Pancreas (tissue), 10 donors: Measurements from ENCODE around the gene ZNF423. TPM values are rescaled to one million over a fixed set of nuclear protein-coding genes. Genes with fewer than 3 reads are reported as not detected.

Experiments
- ATAC-seq, 4 donors: fragments of 200-7000 bp; cut with Tn5 transposase; one replicate each; pipeline versions ENCODE4 v1.8.0 to v1.9.1; 2020; ENCODE audit warnings: mild to moderate bottlenecking in 4 of 4, moderate library complexity in 4 of 4
- DNase-seq, 6 donors: peaks; one replicate each; pipeline ENCODE4 v3.0.0-alpha.2; 2020
- FAIRE-seq: peaks from 2 replicates; lab custom pipeline; 2012; peaks lifted over from hg19 to GRCh38; lab: Jason Lieb, UNC
- H3K27ac ChIP-seq, 4 donors: fragments of 200-600 bp; sonication (generic); 1 replicate in 3 of 4; 2 replicates in 1 of 4; pipeline versions ENCODE4 v1.5.0 to v1.8.0; 2020
- H3K27me3 ChIP-seq, 4 donors: fragments of 200-600 bp; one replicate each; pipeline ENCODE4 v1.8.0; 2021
- H3K36me3 ChIP-seq, 3 donors: fragments of 200-600 bp; sonication (generic) in 1 of 3; one replicate each; pipeline versions ENCODE4 v1.5.0 to v1.8.0; 2020 to 2021
- H3K4me1 ChIP-seq, 3 donors: fragments of 200-600 bp; one replicate each; pipeline ENCODE4 v1.8.0; 2021
- H3K4me3 ChIP-seq, 4 donors: fragments of 200-600 bp; sonication (generic) in 2 of 4; one replicate each; pipeline versions ENCODE4 v1.5.0 to v1.8.0; 2020 to 2021
- H3K9me3 ChIP-seq, 4 donors: fragments of 200-600 bp; one replicate each; pipeline ENCODE4 v1.8.0; 2021
- WGBS, 2 donors: extraction: QIAGEN DNeasy Blood & Tissue Kit; methylation state at CpG; one replicate each; pipeline ENCODE4 v1.1.7; 2013; 5-methylcytosine and 5-hydroxymethylcytosine counted together
- intact Hi-C, 3 donors: fragments of 100-400 bp; cut with DNase I; formaldehyde crosslinking; loops; one replicate each; pipeline versions ENCODE4 v1.11.1 to v1.14.2; 2022
- polyA plus RNA-seq, 2 donors: library from polyadenylated mRNA; stranded (reverse); fragments of 200-250 nt; gene quantifications; one replicate each; pipeline ENCODE4 v1.2.3, GENCODE V29; 2013
- total RNA-seq, 6 donors: library from RNA; stranded (reverse); fragmentation: NEBNext Ultra II Directional in 4 of 6; extraction: Animal tissue kit (Norgen Biotek cat#: 25700) in 4 of 6; gene quantifications; one replicate each; pipeline versions ENCODE4 v1.2.1 to v1.2.4, GENCODE V29; 2021 to 2023
- TF ChIP-seq, protein P1 (sequence below), 4 donors: fragments of 200-600 bp; sonication (generic) in 3 of 4; IDR thresholded peaks; one replicate each; pipeline versions ENCODE4 v1.5.0 to v1.8.0; 2021; ENCODE audit warnings: antibody characterized with exemption in 4 of 4
- donor health status: healthy with polysubstance abuse.
- donor health status: DM: no; HTN: no; CAD: no; lungs with moderate emphysema.
- donor health status: DM: no; HTN: no; CAD: no.
- donor health status: control.
- donor health status: control.
- donor health status: Bipolar disorder and iron deficiency.
- donor health status: DM: yes; HTN: yes; CAD: no.
- donor health status: DM: no; HTN: no; CAD: no.
- donor health status: DM: no; HTN: no; CAD: no.
- donor health status: DM: yes; HTN: yes; CAD: no.

Gene ZNF423
- total and polyA plus RNA-seq, 8 donors: 0.61 to 5.1 (median 3.0) TPM

GRCh38 chr16:49532873-49533272 lies 323.0 kb downstream of the ZNF423 start:
- no peaks in the 10 kb centered on the region for H3K9me3 ChIP-seq
- no peak overlapping the region for H3K4me3 ChIP-seq
- ATAC-seq: no peak
- whole genome bisulfite sequencing, 2 donors: 92 to 94% methylated on average over 15 of the region's 15 CpGs
- H3K27me3 ChIP-seq: no peaks in the 10 kb centered on the region
- no peak for FAIRE-seq
- no peak for DNase-seq
- TF ChIP-seq, protein P1, sequence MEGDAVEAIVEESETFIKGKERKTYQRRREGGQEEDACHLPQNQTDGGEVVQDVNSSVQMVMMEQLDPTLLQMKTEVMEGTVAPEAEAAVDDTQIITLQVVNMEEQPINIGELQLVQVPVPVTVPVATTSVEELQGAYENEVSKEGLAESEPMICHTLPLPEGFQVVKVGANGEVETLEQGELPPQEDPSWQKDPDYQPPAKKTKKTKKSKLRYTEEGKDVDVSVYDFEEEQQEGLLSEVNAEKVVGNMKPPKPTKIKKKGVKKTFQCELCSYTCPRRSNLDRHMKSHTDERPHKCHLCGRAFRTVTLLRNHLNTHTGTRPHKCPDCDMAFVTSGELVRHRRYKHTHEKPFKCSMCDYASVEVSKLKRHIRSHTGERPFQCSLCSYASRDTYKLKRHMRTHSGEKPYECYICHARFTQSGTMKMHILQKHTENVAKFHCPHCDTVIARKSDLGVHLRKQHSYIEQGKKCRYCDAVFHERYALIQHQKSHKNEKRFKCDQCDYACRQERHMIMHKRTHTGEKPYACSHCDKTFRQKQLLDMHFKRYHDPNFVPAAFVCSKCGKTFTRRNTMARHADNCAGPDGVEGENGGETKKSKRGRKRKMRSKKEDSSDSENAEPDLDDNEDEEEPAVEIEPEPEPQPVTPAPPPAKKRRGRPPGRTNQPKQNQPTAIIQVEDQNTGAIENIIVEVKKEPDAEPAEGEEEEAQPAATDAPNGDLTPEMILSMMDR (IDR thresholded peaks at IDR 0.05): no peak
- intact Hi-C loops: no loop called here
- no peaks in the 10 kb centered on the region for H3K4me1 ChIP-seq
- no peak overlapping the region for H3K27ac ChIP-seq
- no peaks in the 10 kb centered on the region for H3K36me3 ChIP-seq

DNA sequence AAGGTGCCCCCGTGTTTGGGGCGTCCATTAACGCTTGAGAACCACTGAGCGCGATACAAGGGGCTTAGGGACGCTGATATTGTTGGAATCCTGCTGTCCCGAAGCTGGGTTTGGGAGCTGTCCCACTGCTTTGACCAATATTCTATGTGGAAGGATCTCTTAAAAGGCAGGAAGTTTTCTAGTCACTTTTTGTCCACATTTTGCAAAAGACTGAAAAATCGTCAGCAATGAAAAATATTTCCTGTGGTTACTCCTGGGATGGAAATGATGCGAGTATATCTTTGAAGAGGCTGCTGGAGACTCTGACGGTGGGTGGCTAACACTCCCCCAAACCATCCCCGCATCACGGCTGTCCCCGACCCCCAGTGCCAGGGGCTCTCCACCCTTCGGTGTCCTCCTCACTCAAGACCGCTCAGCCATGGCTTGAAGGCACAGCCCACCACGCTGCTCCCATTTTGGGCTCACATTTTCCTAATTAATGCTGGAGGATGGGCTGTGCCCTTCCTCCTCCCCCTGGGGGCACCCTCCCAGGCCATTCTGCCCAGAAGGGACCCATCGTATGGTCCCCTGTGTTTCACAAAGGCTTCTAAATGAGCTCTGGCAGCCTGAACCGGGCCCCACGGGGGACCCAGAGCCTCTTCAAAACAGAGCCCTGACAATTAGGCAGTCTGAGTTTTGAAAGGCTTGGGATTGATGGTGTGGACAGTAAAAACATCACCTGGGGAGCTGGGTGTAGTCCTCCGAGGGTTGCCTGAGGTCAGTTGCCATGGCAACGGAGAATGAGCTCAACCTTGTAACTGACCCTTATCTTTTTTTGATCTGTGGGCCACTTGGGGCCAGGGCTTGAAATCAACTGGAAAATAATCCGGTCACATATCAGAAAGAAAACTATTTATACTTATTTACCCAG lies 323.7 kb downstream of the ZNF423 start:
- intact Hi-C loops: no loop called here
- no peaks in the 10 kb centered on the region for H3K27me3 ChIP-seq
- H3K4me1 ChIP-seq: no peaks in the 10 kb centered on the region
- no peak overlapping the region for H3K27ac ChIP-seq
- ATAC-seq (no peak), DNase-seq (no peak), FAIRE-seq (no peak)
- H3K4me3 ChIP-seq: no peak overlapping the region
- H3K9me3 ChIP-seq: no peaks in the 10 kb centered on the region
- H3K36me3 ChIP-seq: no peaks in the 10 kb centered on the region
- 81 to 85% methylated on average over 22 of the region's 22 CpGs for WGBS, 2 donors
- TF ChIP-seq, protein P1 (IDR thresholded peaks at IDR 0.05): no peak

DNA sequence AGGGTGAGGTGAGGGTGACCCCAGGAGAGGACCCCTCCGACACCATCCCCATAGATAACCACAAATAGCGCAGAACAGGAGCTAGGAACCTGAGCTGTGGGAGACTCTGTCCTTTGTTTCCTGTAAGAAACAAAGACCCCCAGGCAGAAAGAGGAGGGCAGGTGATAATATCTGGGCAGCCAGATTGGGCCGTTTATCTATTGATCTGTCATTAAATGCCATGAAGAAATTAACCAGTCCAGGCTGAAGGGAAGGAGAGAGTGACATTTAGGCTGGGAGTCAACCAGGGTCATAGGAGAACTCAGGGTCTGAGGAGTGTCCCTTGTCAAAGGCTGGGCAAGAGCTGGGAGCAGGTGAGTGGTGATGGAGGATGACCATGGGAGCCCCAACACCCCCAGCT lies 324.5 kb downstream of the ZNF423 start:
- ATAC-seq (no peak), DNase-seq (no peak), FAIRE-seq (no peak)
- no peaks in the 10 kb centered on the region for H3K9me3 ChIP-seq
- intact Hi-C loops: no loop called here
- H3K27me3 ChIP-seq: no peaks in the 10 kb centered on the region
- H3K4me1 ChIP-seq: no peaks in the 10 kb centered on the region
- WGBS, 2 donors: 71 to 74% methylated on average over 3 of the region's 3 CpGs
- no peaks in the 10 kb centered on the region for H3K36me3 ChIP-seq
- TF ChIP-seq, protein P1 (IDR thresholded peaks at IDR 0.05): no peak
- no peak overlapping the region for H3K4me3 ChIP-seq
- H3K27ac ChIP-seq: no peak overlapping the region

GRCh38 chr16:49530427-49530970 lies 325.4 kb downstream of the ZNF423 start:
- Histone ChIP-seq H3K4me1 (no peaks in the 10 kb centered on the region), H3K9me3 (no peaks in the 10 kb centered on the region), H3K27ac (no peak overlapping the region), H3K36me3 (no peaks in the 10 kb centered on the region), H3K27me3 (no peaks in the 10 kb centered on the region), H3K4me3 (no peak overlapping the region)
- TF ChIP-seq, protein P1 (IDR thresholded peaks at IDR 0.05): no peak
- WGBS, 2 donors: 73 to 84% methylated on average over 11 of the region's 11 CpGs
- ATAC-seq: no peak
- no peak for FAIRE-seq
- intact Hi-C loops: no loop called here
- DNase-seq: no peak
